HepG2 (cell line): ENCODE measurements around the gene RBM23. TPM values are rescaled to one million over a fixed set of nuclear protein-coding genes. Genes with fewer than 3 reads are reported as not detected.

Experiments
- CC2D1A ChIP-seq: sonication (generic); formaldehyde crosslinking; IDR thresholded peaks from 2 replicates; pipeline ENCODE4 v1.8.1; 2023; ENCODE audit warnings: mild to moderate bottlenecking, missing genetic modification reagents
- DBP ChIP-seq: sonication (generic); formaldehyde crosslinking; IDR thresholded peaks from 2 replicates; pipeline ENCODE4 v1.4.0; 2020; ENCODE audit warnings: missing genetic modification reagents; ENCODE audit errors: not compliant biosample characterization
- NKX3-1 ChIP-seq: sonication (generic); formaldehyde crosslinking; IDR thresholded peaks from 2 replicates; pipeline ENCODE4 v1.5.0; 2020; ENCODE audit warnings: missing genetic modification reagents
- RFXAP ChIP-seq: sonication (generic); formaldehyde crosslinking; IDR thresholded peaks from 2 replicates; pipeline ENCODE4 v1.4.0; 2020; ENCODE audit warnings: missing genetic modification reagents, borderline replicate concordance
- ZNF550 ChIP-seq: sonication (generic); formaldehyde crosslinking; IDR thresholded peaks from 2 replicates; pipeline ENCODE4 v1.4.0; 2020; ENCODE audit warnings: mild to moderate bottlenecking, missing genetic modification reagents, borderline replicate concordance
- ZNF646 ChIP-seq: sonication (generic); formaldehyde crosslinking; IDR thresholded peaks from 2 replicates; pipeline ENCODE4 v1.9.0; 2021; ENCODE audit warnings: mild to moderate bottlenecking, missing genetic modification reagents
- ZNF770 ChIP-seq: sonication (generic); formaldehyde crosslinking; IDR thresholded peaks from 2 replicates; pipeline ENCODE4 v1.5.0; 2020; ENCODE audit warnings: mild to moderate bottlenecking, missing genetic modification reagents
- ZNF782 ChIP-seq: sonication (generic); formaldehyde crosslinking; IDR thresholded peaks from 2 replicates; pipeline ENCODE4 v1.4.0; 2020; ENCODE audit warnings: missing genetic modification reagents, mild to moderate bottlenecking, borderline replicate concordance
- polyA plus RNA-seq, 8 experiments: library from polyadenylated mRNA; depleted of rRNA in 3 of 8; stranded (reverse) in 7 of 8; unstranded in 1 of 8; fragments of >200 nt; fragmentation: Illumina TruSeq in 4 of 8; extraction: Trizol in 4 of 8; gene quantifications; 2 replicates each; pipeline versions ENCODE4 v1.2.1 to v1.2.3, GENCODE V29; 2011 to 2016; ENCODE audit warnings: low read depth in 4 of 8, missing spikeins in 1 of 8, mixed read lengths in 1 of 8; ENCODE audit not compliant: insufficient read depth in 1 of 8
- total RNA-seq, 5 experiments: library from RNA; depleted of rRNA; stranded (reverse); fragments of >200 nt; fragmentation: Illumina TruSeq; extraction: Trizol; gene quantifications; 2 replicates each; pipeline ENCODE4 v1.2.3, GENCODE V29; 2016; ENCODE audit warnings: low read depth in 1 of 5

Gene RBM23
- total and polyA plus RNA-seq, 2 of the 13 experiments (the other 11 are each of a cell fraction or from before 2014, with no cell fraction given): 1.5 to 2.1 TPM

GRCh38 chr14:22865424-22866405 lies 53.2 kb downstream of the RBM23 start (continued):
- TF ChIP-seq ZNF646 (CRISPR knock-in tag) (no peak), RFXAP (CRISPR knock-in tag) (no peak), ZNF782 (no peak), CC2D1A (CRISPR knock-in tag) (peak; percentile 39; the same call in 1 of the 2 replicates), NKX3-1 (no peak), ZNF770 (CRISPR knock-in tag) (no peak), DBP (CRISPR knock-in tag) (no peak), ZNF550 (CRISPR knock-in tag) (no peak)
- TF ChIP-seq, all 625 proteins: peak for 15
